Dedifferentiated amniotic fluid mesenchymal stem cell (primary cell): ENCODE data around the gene SCAND1.

Experiments used
- DNase-seq: peaks from one replicate; pipeline ENCODE4 v3.0.0-alpha.2; 2016; ENCODE audit errors: extremely low spot score

Gene SCAND1

DNA sequence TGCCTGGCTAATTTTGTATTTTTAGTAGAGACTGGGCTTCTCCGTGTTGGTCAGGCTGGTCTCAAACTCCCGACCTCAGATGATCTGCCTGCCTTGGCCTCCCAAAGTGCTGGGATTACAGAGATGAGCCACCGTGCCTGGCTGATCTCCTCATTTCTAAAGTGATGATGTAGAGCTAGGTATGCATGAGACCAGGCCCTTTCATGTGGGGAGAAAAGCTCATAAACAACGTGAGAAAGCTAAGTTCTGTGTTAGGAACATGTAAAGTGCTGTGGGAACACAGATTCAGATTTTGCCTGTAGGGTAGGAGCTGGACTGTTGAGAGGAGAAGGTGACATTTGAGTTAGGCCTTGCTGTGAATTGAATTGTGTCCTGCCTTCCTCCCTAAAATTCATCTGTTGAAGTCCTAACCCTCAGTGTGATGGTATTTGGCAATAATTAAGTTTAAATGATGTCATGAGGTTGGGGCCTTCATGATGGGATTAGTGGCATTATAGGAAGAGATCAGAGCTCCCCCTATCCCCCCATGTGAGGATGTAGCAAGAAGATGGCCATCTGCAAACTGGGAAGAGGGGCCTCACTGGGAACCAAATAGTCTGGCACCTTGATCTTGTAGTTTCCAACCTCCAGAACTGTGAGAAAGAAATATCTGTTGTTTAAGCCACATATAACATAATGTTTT is 49.2 kb downstream of the SCAND1 start:
- no peak for DNase-seq

DNA sequence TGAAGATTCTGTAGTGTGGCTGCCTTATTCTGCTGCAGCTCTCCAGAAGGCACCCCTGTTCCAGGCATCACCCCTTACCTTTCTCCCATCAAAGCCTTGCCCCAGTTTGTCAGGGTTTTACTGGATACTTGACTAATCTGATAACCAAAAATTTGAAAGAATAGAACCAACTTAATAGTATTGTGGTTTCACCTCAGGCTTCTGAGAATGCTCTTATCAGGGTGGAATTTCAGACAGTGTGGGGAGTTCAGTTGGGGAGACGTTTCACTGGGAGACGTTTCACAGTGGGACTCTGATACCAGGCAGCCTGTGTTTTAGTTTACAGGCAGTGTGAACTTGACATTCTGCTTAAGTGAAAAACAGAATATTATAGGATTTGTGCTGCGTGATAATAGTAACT is 50.5 kb downstream of the SCAND1 start:
- DNase-seq = no peak
